MM.1S (cell line): ENCODE data around the gene CH25H.
"Not testable (repeated sequence)": the region's sequence is repeated elsewhere in the genome, so short reads cannot be mapped to it uniquely, and the experiment has no call there.

ENCODE experiments used
- DNase-seq: peaks from one replicate; pipeline ENCODE4 v3.0.0-alpha.2; 2015
- H2AFZ ChIP-seq: fragments of 300-600 bp; sonication (generic); 2 replicates; pipeline ENCODE4 v1.6.0; 2016; ENCODE audit warnings: antibody characterized with exemption, low read length
- H3F3A ChIP-seq: fragments of 300-600 bp; sonication (generic); 2 replicates; pipeline ENCODE4 v1.6.1; 2016; ENCODE audit warnings: mild to moderate bottlenecking, antibody characterized with exemption, low read length, moderate library complexity, mixed read lengths; ENCODE audit not compliant: insufficient read depth
- H3K27ac ChIP-seq: fragments of 300-600 bp; sonication (generic); 2 replicates; pipeline ENCODE4 v1.5.1; 2016; ENCODE audit warnings: mild to moderate bottlenecking, low read length
- H3K27me3 ChIP-seq: fragments of 300-600 bp; sonication (generic); replicated peaks from 2 replicates; pipeline ENCODE4 v1.6.0; 2016; ENCODE audit warnings: low read length; ENCODE audit not compliant: insufficient read depth
- H3K36me3 ChIP-seq: fragments of 300-600 bp; sonication (generic); replicated peaks from 2 replicates; pipeline ENCODE4 v1.6.1; 2016; ENCODE audit warnings: mild to moderate bottlenecking, low read length, mixed read lengths; ENCODE audit not compliant: insufficient read depth
- H3K4me1 ChIP-seq: fragments of 300-600 bp; sonication (generic); 2 replicates; pipeline ENCODE4 v1.6.1; 2016; ENCODE audit warnings: low read length, mixed read lengths
- H3K4me2 ChIP-seq: fragments of 300-600 bp; sonication (generic); 2 replicates; pipeline ENCODE4 v1.6.0; 2016; ENCODE audit warnings: low read depth, low read length
- H3K4me3 ChIP-seq: fragments of 300-600 bp; sonication (generic); 2 replicates; pipeline ENCODE4 v1.5.1; 2016; ENCODE audit warnings: low read length, mixed read lengths
- H3K79me2 ChIP-seq: fragments of 300-600 bp; sonication (generic); 2 replicates; pipeline ENCODE4 v1.6.1; 2016; ENCODE audit warnings: mixed run types, low read length, mixed read lengths
- H3K9ac ChIP-seq: fragments of 300-600 bp; sonication (generic); 2 replicates; pipeline ENCODE4 v1.6.1; 2016; ENCODE audit warnings: low read length, mixed read lengths
- H3K9me2 ChIP-seq: fragments of 300-600 bp; sonication (generic); replicated peaks from 2 replicates; pipeline ENCODE4 v1.6.1; 2016; ENCODE audit warnings: mild to moderate bottlenecking, low read length, mixed read lengths; ENCODE audit not compliant: insufficient read depth
- H3K9me3 ChIP-seq: fragments of 300-600 bp; sonication (generic); replicated peaks from 2 replicates; pipeline ENCODE4 v1.6.1; 2016; ENCODE audit warnings: mild to moderate bottlenecking, low read length, mixed read lengths; ENCODE audit not compliant: insufficient read depth
- H4K20me1 ChIP-seq: fragments of 300-600 bp; sonication (generic); 2 replicates; pipeline ENCODE4 v1.6.1; 2016; ENCODE audit warnings: mild to moderate bottlenecking, low read length, moderate library complexity, mixed read lengths; ENCODE audit not compliant: insufficient read depth
- EZH2 ChIP-seq: fragments of 300-600 bp; sonication (generic); optimal IDR thresholded peaks from 2 replicates; pipeline ENCODE3; 2017; ENCODE audit warnings: low read depth, mild to moderate bottlenecking, antibody characterized with exemption, low read length, mixed read lengths
- EZH2phosphoT487 ChIP-seq: fragments of 300-600 bp; sonication (generic); IDR thresholded peaks from 2 replicates; pipeline ENCODE4 v1.6.1; 2018; ENCODE audit warnings: antibody characterized with exemption, low read length
- TF ChIP-seq, protein P1 (sequence below): fragments of 300-600 bp; sonication (generic); IDR thresholded peaks from 2 replicates; pipeline ENCODE4 v1.5.1; 2016; ENCODE audit warnings: antibody characterized with exemption, low read length, mixed read lengths

The CH25H gene

GRCh38 chr10:89201345-89202032 is 5.6 kb downstream of the CH25H start:
- H4K20me1 ChIP-seq = no peaks in the 10 kb centered on the region
- H3K79me2 ChIP-seq = no peaks in the 10 kb centered on the region
- no peaks in the 10 kb centered on the region for H3K4me1 ChIP-seq
- H3K4me2 ChIP-seq = no peak overlapping the region
- H3K9ac ChIP-seq = no peak overlapping the region
- no peak overlapping the region for H3K27ac ChIP-seq
- H3K9me3 ChIP-seq = no peaks in the 10 kb centered on the region
- no peak overlapping the region for H2AFZ ChIP-seq
- no peak for DNase-seq
- H3F3A ChIP-seq = no peaks in the 10 kb centered on the region
- no peaks in the 10 kb centered on the region for H3K9me2 ChIP-seq
- H3K27me3 ChIP-seq = no peaks in the 10 kb centered on the region; the same call in 1 of the 2 replicates
- no peak overlapping the region for H3K4me3 ChIP-seq
- TF ChIP-seq, protein P1, sequence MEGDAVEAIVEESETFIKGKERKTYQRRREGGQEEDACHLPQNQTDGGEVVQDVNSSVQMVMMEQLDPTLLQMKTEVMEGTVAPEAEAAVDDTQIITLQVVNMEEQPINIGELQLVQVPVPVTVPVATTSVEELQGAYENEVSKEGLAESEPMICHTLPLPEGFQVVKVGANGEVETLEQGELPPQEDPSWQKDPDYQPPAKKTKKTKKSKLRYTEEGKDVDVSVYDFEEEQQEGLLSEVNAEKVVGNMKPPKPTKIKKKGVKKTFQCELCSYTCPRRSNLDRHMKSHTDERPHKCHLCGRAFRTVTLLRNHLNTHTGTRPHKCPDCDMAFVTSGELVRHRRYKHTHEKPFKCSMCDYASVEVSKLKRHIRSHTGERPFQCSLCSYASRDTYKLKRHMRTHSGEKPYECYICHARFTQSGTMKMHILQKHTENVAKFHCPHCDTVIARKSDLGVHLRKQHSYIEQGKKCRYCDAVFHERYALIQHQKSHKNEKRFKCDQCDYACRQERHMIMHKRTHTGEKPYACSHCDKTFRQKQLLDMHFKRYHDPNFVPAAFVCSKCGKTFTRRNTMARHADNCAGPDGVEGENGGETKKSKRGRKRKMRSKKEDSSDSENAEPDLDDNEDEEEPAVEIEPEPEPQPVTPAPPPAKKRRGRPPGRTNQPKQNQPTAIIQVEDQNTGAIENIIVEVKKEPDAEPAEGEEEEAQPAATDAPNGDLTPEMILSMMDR = no peak
- TF ChIP-seq EZH2phosphoT487 (no peak), EZH2 (no peak)
- no peaks in the 10 kb centered on the region for H3K36me3 ChIP-seq

DNA sequence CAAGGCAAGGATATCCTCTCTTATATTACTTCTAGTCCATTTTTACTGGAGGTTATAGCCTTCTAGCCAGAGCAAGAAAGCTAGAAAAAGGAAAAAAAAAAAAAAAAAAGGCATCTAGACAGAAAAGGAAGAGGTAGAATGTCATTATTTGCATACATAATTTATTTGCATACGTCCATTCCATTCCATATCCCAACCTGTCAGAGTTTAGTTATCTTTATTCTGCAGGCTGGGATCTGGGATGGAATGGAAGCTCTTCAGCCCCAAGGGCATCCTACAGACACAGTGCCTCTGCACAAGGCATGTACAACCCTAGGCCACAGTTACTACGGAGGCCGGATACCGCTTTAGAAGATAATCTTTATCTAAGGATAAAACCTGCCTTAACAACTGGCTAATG is 9.6 kb downstream of the CH25H start:
- no peak for DNase-seq
- no peak overlapping the region for H2AFZ ChIP-seq
- H3K4me2 ChIP-seq = no peak overlapping the region
- H3K4me3 ChIP-seq = no peak overlapping the region
- H3K27me3 ChIP-seq = no peaks in the 10 kb centered on the region
- H3F3A ChIP-seq = no peaks in the 10 kb centered on the region
- no peaks in the 10 kb centered on the region for H4K20me1 ChIP-seq
- no peaks in the 10 kb centered on the region for H3K36me3 ChIP-seq
- H3K4me1 ChIP-seq = no peaks in the 10 kb centered on the region
- H3K79me2 ChIP-seq = no peaks in the 10 kb centered on the region
- no peak overlapping the region for H3K9ac ChIP-seq
- no peaks in the 10 kb centered on the region for H3K9me2 ChIP-seq
- H3K27ac ChIP-seq = no peak overlapping the region
- TF ChIP-seq EZH2phosphoT487 (no peak), EZH2 (no peak)
- TF ChIP-seq, protein P1 = no peak
- H3K9me3 ChIP-seq = no peaks in the 10 kb centered on the region

DNA sequence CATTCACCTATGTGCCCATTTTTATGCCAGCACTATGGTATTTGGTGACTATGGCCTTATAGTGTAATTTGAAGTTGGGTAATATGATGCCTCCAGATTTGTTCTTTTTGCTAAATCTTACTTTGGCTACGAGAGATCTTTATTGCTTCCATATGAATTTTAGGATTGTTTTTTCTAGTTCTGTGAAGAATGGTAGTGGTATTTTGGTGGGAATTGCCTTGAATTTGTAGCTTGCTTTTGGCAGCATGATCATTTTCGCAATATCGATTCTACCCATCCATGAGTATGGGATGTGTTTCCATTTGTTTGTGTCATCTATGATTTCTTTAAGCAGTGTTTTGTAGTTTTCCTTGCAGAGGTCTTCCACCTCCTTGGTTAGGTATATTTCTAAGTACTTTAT is 15.8 kb downstream of the CH25H start:
- H3F3A ChIP-seq, H3K27me3 ChIP-seq, H3K9me3 ChIP-seq, H4K20me1 ChIP-seq, H3K4me2 ChIP-seq, H3K4me3 ChIP-seq, H3K36me3 ChIP-seq, H2AFZ ChIP-seq, H3K79me2 ChIP-seq, DNase-seq, H3K4me1 ChIP-seq, H3K9ac ChIP-seq, H3K27ac ChIP-seq, H3K9me2 ChIP-seq: not testable (repeated sequence)

DNA sequence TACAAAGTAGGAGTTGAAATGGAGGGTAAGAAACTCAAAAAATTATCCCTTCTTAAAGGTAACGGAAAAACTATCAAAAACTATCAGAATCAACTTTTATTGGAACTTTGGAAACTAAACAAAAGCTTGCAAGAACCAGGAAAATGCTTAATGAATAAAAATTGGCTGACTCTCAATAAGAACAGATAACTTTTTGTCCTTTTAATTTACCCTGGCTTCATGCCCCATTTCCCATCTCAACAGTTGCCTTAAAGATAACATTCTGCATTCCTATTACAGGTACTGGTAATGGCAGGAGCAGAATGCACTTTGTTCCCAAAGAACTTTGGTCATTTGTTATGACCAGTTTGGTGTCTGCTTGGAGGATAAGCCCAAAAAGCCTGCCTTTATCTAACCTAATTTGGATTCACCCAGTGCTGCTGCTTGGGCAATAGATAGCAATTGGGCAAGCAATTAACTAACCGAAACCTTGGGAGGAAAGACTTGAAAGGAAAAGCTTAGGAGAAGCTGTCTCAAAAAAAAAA is 17.8 kb downstream of the CH25H start:
- Histone ChIP-seq H3K9me2 (no peaks in the 10 kb centered on the region), H3F3A (no peaks in the 10 kb centered on the region), H3K27me3 (no peaks in the 10 kb centered on the region), H3K9me3 (no peaks in the 10 kb centered on the region), H3K9ac (no peak overlapping the region), H3K36me3 (no peaks in the 10 kb centered on the region), H3K79me2 (no peaks in the 10 kb centered on the region), H3K4me1 (no peaks in the 10 kb centered on the region), H3K4me3 (no peak overlapping the region), H4K20me1 (no peaks in the 10 kb centered on the region), H3K4me2 (no peak overlapping the region), H3K27ac (no peak overlapping the region), H2AFZ (no peak overlapping the region)
- TF ChIP-seq EZH2 (no peak), EZH2phosphoT487 (no peak)
- TF ChIP-seq, protein P1 = no peak
- no peak for DNase-seq
